HCT116 (cell line): ENCODE measurements around the gene MPIG6B. TPM values are rescaled to one million over a fixed set of nuclear protein-coding genes. Genes with fewer than 3 reads are reported as not detected.

Experiments used
- ATAC-seq: fragments of 200-7000 bp; cut with Tn5 transposase; 2 replicates; pipeline ENCODE4 v1.9.1; 2020; ENCODE audit warnings: mild to moderate bottlenecking, moderate library complexity
- BruUV-seq: library from RNA; stranded (reverse); fragments of 400-500 nt; replicated peaks from 2 replicates; lab custom pipeline; 2021; lab: Mats Ljungman, UMichigan
- CTCF ChIA-PET: fragments of 300-600 bp; sonication (Branson Sonifier 250); formaldehyde crosslinking; loops from one replicate; lab custom pipeline; 2021; ENCODE audit warnings: antibody characterized with exemption; lab: Charles Lee
- POLR2A ChIA-PET: fragments of 300-600, 350-600 bp; sonication (Branson Sonifier 250); formaldehyde crosslinking; loops from one replicate; lab custom pipeline; 2021; ENCODE audit warnings: antibody characterized with exemption; lab: Charles Lee
- RAD21 ChIA-PET, 2 experiments: fragments of 300-600 bp; sonication (Branson Sonifier 250); formaldehyde crosslinking; loops; one replicate each; lab custom pipeline; 2023; ENCODE audit warnings: low total read pairs in 2 of 2; ENCODE audit not compliant: uncharacterized antibody in 2 of 2, unreplicated experiment in 2 of 2, low non-redundant PET in 1 of 2; lab: Charles Lee
- DNase-seq: peaks from one replicate; pipeline ENCODE4 v3.0.0-alpha.2; 2010; ENCODE audit warnings: low read depth, low spot score
- H2AFZ ChIP-seq: fragments of 200-600 bp; shearing (Covaris generic), sonication (generic); 2 replicates; pipeline ENCODE4 v1.6.1; 2017; ENCODE audit warnings: low read depth, mixed run types, mixed read lengths, antibody characterized with exemption, low read length; ENCODE audit not compliant: poor library complexity, severe bottlenecking
- H3K27ac ChIP-seq: 2 replicates; pipeline ENCODE4 v1.5.1; 2012; ENCODE audit warnings: low read depth, low read length
- H3K27me3 ChIP-seq: fragments of 200-600 bp; sonication (generic); 2 replicates; pipeline ENCODE4 v1.6.1; 2016; ENCODE audit warnings: mixed run types, low read length, mixed read lengths; ENCODE audit not compliant: insufficient read depth
- H3K36me3 ChIP-seq, 2 experiments: fragments of 200-500 bp in 1 of 2; fragments of 200-600 bp in 1 of 2; sonication (Bioruptor generic) in 1 of 2; sonication (generic) in 1 of 2; 2 replicates each; pipeline versions ENCODE4 v1.5.1 to v1.6.1; 2014 to 2016; ENCODE audit warnings: low read length in 2 of 2, inconsistent platforms in 1 of 2, mixed read lengths in 1 of 2, mixed run types in 1 of 2; ENCODE audit not compliant: insufficient read depth in 2 of 2, control insufficient read depth in 1 of 2
- H3K4me1 ChIP-seq, 2 experiments: fragments of 200-600 bp in 1 of 2; sonication (generic) in 1 of 2; 2 replicates each; pipeline versions ENCODE4 v1.5.1 to v1.6.1; 2012 to 2017; ENCODE audit warnings: low read length in 2 of 2, inconsistent platforms in 1 of 2, mild to moderate bottlenecking in 1 of 2, mixed read lengths in 1 of 2, mixed run types in 1 of 2, moderate library complexity in 1 of 2; ENCODE audit not compliant: insufficient read depth in 2 of 2, control insufficient read depth in 1 of 2
- H3K4me2 ChIP-seq: fragments of 200-600 bp; sonication (generic); 2 replicates; pipeline ENCODE4 v1.6.1; 2017; ENCODE audit warnings: mixed run types, low read length, mixed read lengths
- H3K4me3 ChIP-seq, 2 experiments: fragments of 200-600 bp in 1 of 2; sonication (generic) in 1 of 2; replicated peaks in 1 of 2; 2 replicates each; pipeline ENCODE4 v1.5.1; 2011 to 2016; ENCODE audit warnings: low read length in 2 of 2, control low read depth in 1 of 2, low read depth in 1 of 2, mild to moderate bottlenecking in 1 of 2, mixed read lengths in 1 of 2, mixed run types in 1 of 2
- H3K79me2 ChIP-seq: fragments of 200-600 bp; sonication (generic); 2 replicates; pipeline ENCODE4 v1.6.1; 2017; ENCODE audit warnings: mild to moderate bottlenecking, mixed run types, low read length, moderate library complexity, mixed read lengths; ENCODE audit not compliant: insufficient read depth
- H3K9ac ChIP-seq: fragments of 200-600 bp; sonication (generic); 2 replicates; pipeline ENCODE4 v1.6.1; 2016; ENCODE audit warnings: low read length, mixed read lengths
- H3K9me2 ChIP-seq: fragments of 200-600 bp; sonication (generic), shearing (Covaris generic); 2 replicates; pipeline ENCODE4 v1.6.1; 2017; ENCODE audit warnings: mixed run types, mild to moderate bottlenecking, moderate library complexity; ENCODE audit not compliant: insufficient read depth
- H3K9me3 ChIP-seq, 2 experiments: fragments of 200-500 bp in 1 of 2; fragments of 200-600 bp in 1 of 2; sonication (Bioruptor generic) in 1 of 2; sonication (generic) in 1 of 2; 2 replicates each; pipeline ENCODE4 v1.6.1; 2014 to 2017; ENCODE audit warnings: low read length in 2 of 2, mixed read lengths in 2 of 2, inconsistent platforms in 1 of 2, low read depth in 1 of 2, mild to moderate bottlenecking in 1 of 2, mixed run types in 1 of 2, moderate library complexity in 1 of 2; ENCODE audit not compliant: control insufficient read depth in 1 of 2, insufficient read depth in 1 of 2
- H4K20me1 ChIP-seq: fragments of 200-600 bp; sonication (generic), shearing (Covaris generic); 2 replicates; pipeline ENCODE4 v1.6.1; 2017; ENCODE audit warnings: mixed run types, mild to moderate bottlenecking, moderate library complexity; ENCODE audit not compliant: insufficient read depth
- ATF3 ChIP-seq: IDR thresholded peaks from 2 replicates; pipeline ENCODE4 v1.6.1; 2012
- CEBPB ChIP-seq: IDR thresholded peaks from 2 replicates; pipeline ENCODE4 v1.6.1; 2012; ENCODE audit warnings: low read depth
- CTCF ChIP-seq, 3 experiments: fragments of 200-600 bp in 1 of 3; sonication (generic) in 1 of 3; IDR thresholded peaks in 2 of 3; conservative IDR thresholded peaks in 1 of 3; 2 replicates each; pipeline ENCODE4 v1.5.1; 2012 to 2017; ENCODE audit warnings: low read depth in 2 of 3, low read length in 2 of 3, antibody characterized with exemption in 1 of 3, borderline replicate concordance in 1 of 3, control low read depth in 1 of 3, mild to moderate bottlenecking in 1 of 3, mixed read lengths in 1 of 3, mixed run types in 1 of 3, moderate library complexity in 1 of 3; ENCODE audit not compliant: insufficient read depth in 1 of 3
- FOSL1 ChIP-seq: IDR thresholded peaks from 2 replicates; pipeline ENCODE4 v1.6.1; 2012; ENCODE audit warnings: low read depth
- POLR2AphosphoS5 ChIP-seq: IDR thresholded peaks from 2 replicates; pipeline ENCODE4 v1.6.1; 2011; ENCODE audit warnings: mild to moderate bottlenecking, low read depth, low read length, moderate library complexity
- SP1 ChIP-seq: IDR thresholded peaks from 2 replicates; pipeline ENCODE4 v1.6.1; 2012; ENCODE audit warnings: low read depth
- YY1 ChIP-seq: IDR thresholded peaks from 2 replicates; pipeline ENCODE4 v1.6.1; 2011; ENCODE audit warnings: low read length, low read depth, moderate library complexity, mild to moderate bottlenecking; ENCODE audit not compliant: insufficient replicate concordance; ENCODE audit errors: extremely low read depth
- intact Hi-C: fragments of 100-400 bp; cut with micrococcal nuclease; formaldehyde crosslinking; loops from 2 replicates; pipeline ENCODE4 v1.10.0; 2022
- total RNA-seq: library from RNA; stranded (reverse); gene quantifications from one replicate; pipeline ENCODE4 v1.2.1, GENCODE V29; 2021; ENCODE audit not compliant: unreplicated experiment
- TF ChIP-seq, protein P1 (sequence below): IDR thresholded peaks from 2 replicates; pipeline ENCODE4 v1.6.1; 2012

The MPIG6B gene
- total RNA-seq, 1 experiment from 2014 or later = 0.42 TPM

- POLR2A ChIA-PET = interaction anchor here (1.4 kb wide), 1 partner anchor 11 kb away, joined by 3 read pairs; no protein-coding TSS in a partner anchor
- H3K9me2 ChIP-seq = no peaks in the 10 kb centered on the region
- no peaks in the 10 kb centered on the region for H3K79me2 ChIP-seq
- no peaks in the 10 kb centered on the region for H3K27me3 ChIP-seq
- peaks cover 28 to 43% of the 10 kb centered on the region in 2 experiments for H3K4me1 ChIP-seq
- TF ChIP-seq CTCF (IDR thresholded peaks at IDR 0.05 in 2 of 3, conservative IDR thresholded peaks at IDR 0.05 in 1 of 3; ENCODE audit: borderline replicate concordance in 1 of 3, insufficient read depth in 1 of 3, low read depth in 2 of 3, low read length in 2 of 3) = no peak
- no peak for TF ChIP-seq CEBPB
- no peak for TF ChIP-seq YY1
- no peak for TF ChIP-seq FOSL1
- TF ChIP-seq, protein P1, sequence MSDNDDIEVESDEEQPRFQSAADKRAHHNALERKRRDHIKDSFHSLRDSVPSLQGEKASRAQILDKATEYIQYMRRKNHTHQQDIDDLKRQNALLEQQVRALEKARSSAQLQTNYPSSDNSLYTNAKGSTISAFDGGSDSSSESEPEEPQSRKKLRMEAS = no peak
- no peak for TF ChIP-seq SP1
- TF ChIP-seq ATF3 = no peak
- TF ChIP-seq POLR2AphosphoS5 = no peak
- no peaks in the 10 kb centered on the region for H4K20me1 ChIP-seq
- H2AFZ ChIP-seq = no peak within 1 kb of the TSS
- H3K27ac ChIP-seq = no peak within 1 kb of the TSS
- no peak within 1 kb of the TSS for H3K9ac ChIP-seq
- CTCF ChIA-PET = no interaction called here
- H3K4me2 ChIP-seq = peak within 1 kb of the TSS; percentile 45; the same call in 1 of the 2 replicates
- RAD21 ChIA-PET = no interaction called here
- H3K4me3 ChIP-seq = no peak within 1 kb of the TSS
- BruUV-seq = no TSS peak
- H3K9me3 ChIP-seq = no peaks in the 10 kb centered on the region
- no peak for DNase-seq
- no peak for ATAC-seq
- intact Hi-C loops = no loop called here
- 0 out of 4 replicates have a peak, but pooled peaks cover 0 to 2% of the 10 kb centered on the region in 2 experiments for H3K36me3 ChIP-seq
Measured at GRCh38 chr6:31721351-31722020, 1.7 kb upstream of the MPIG6B start, which contains the start of gene LY6G6C. LY6G6C (minus strand) TSS chr6:31721746; CDS start chr6:31721679, 67 bp downstream.
